SU-DHL-6 (cell line): ENCODE data around the gene IL6ST.

ENCODE experiments used
- CTCF ChIP-seq: fragments of 200-600 bp; sonication (generic); IDR thresholded peaks from one replicate; pipeline ENCODE4 v1.5.1; 2017; ENCODE audit warnings: antibody characterized with exemption, mild to moderate bottlenecking, low read length, moderate library complexity; ENCODE audit not compliant: insufficient read depth, poor library complexity, severe bottlenecking
- EZH2phosphoT487 ChIP-seq: fragments of 200-600 bp; sonication (generic), shearing (Covaris generic); conservative IDR thresholded peaks from 2 replicates; pipeline ENCODE4 v1.6.1; 2018; ENCODE audit warnings: mild to moderate bottlenecking, antibody characterized with exemption, low read length, moderate library complexity, mixed read lengths

DNA sequence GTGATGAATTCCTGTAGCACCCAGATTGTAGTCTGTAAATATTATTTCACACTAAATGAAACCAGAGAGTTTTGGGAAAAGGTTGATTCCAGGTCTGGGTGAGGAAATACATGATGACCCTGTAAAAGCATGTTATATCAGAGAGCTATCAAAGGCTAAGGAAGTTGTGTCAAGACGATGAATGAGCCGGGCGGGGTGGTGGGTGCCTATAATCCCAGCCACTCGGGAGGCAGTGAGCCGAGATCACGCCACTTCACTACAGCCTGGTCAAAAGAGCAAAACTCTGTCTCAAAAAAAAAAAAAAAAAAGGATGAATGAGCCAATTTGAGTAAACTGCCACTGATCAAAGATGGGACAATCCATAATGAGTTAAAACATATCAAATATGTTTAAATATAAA is 29.2 kb downstream of the IL6ST start:
- no peak for TF ChIP-seq CTCF
- no peak for TF ChIP-seq EZH2phosphoT487
